GM19239 (cell line): ENCODE results near the gene ITPR1.
A peak's percentile ranks its signal among the peaks of the same experiment; 100 is the strongest.
"Not testable (repeated sequence)": the region's sequence is repeated elsewhere in the genome, so short reads cannot be mapped to it uniquely, and the experiment has no call there.

Source experiments
- DNase-seq: peaks from one replicate; pipeline ENCODE4 v3.0.0; 2011; ENCODE audit warnings: low spot score; ENCODE audit not compliant: insufficient read length
- FAIRE-seq: peaks from 2 replicates; lab custom pipeline; 2011; peaks lifted over from hg19 to GRCh38; lab: Jason Lieb, UNC

The ITPR1 gene

DNA sequence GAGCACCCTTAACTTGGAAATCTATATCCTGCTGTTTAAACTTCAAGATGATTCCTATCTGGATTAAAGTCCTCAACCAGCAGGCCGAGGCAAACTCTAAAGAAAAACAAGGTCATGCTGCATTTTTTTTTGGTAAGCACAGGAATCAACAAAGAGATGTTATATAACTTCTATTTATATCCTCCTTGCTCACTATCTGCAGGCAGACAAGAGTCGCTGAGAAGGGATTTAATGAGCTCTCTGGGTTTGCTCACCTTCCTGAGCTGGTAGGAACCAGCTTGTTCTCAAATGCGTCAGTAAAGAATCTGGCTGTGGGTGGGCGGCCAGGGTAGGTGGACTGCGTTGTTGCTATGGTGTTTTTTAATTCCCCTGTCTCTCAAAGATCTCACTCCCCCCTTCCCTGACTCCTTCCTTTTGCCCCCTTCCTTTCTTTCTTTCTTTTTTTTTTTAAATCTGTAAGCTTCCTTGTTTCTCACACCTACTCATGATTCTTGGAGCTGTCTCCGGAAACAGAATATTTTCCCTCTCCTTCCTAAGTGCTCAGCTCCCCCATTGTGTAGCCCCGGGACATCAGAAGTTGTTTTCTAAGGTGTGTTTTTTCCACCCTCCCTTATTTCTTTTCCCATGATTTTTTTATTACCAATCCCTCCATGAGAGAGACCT is 257.3 kb downstream of the ITPR1 start:
- DNase-seq = no peak
- FAIRE-seq = peak; percentile 8

DNA sequence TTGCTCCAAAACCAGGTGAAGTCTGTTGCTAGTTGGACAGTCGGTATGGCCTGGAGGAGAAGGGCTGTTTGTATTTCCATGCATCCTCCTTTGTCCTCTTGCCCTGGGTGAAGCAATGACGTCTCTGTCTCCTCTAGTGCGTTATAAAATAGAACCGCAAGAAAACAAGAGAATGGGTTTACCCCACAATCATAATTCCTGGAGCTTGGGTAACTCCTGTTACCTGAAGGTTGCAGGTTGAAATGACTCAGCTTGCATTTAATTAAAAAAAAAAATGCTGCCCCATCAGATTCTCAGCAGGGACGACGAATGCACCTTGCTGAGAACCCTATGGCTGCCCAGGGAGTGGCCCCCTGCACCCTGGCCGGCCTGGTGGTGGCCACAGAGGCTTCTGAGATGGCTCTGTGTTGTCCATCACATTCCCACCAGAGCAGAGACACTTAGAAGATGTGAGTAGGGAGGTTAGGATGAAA is 257.9 kb downstream of the ITPR1 start:
- no peak for DNase-seq
- FAIRE-seq = no peak

DNA sequence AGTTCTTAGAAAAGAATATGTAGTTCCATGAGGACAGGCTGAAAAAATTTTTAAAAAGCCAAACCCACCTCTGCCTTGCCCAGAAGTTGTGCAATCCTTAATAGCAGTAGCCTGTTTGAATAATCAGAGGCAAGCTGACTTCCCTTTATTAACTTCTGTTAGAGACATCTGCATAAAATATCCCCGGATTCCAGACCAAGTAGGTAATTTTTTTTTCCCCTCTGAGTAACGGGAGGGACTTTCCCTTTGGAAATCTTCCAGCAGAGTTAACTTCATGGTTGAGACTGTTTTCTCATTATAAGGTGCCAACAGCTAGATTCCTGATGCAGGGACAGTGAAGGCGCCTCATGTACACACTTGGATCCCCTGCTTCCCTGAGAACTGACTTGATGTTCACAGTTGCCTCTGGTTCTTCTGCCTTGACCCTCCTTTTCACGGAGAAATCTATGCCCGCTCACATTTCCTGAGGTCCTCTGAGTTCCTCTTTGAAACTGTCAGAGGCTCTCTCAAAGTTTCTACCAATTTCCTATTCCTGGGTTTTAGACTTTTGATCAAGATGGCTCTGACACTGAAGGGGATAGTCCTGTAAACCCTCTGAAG is 258.5 kb downstream of the ITPR1 start:
- FAIRE-seq (no peak), DNase-seq (no peak)

DNA sequence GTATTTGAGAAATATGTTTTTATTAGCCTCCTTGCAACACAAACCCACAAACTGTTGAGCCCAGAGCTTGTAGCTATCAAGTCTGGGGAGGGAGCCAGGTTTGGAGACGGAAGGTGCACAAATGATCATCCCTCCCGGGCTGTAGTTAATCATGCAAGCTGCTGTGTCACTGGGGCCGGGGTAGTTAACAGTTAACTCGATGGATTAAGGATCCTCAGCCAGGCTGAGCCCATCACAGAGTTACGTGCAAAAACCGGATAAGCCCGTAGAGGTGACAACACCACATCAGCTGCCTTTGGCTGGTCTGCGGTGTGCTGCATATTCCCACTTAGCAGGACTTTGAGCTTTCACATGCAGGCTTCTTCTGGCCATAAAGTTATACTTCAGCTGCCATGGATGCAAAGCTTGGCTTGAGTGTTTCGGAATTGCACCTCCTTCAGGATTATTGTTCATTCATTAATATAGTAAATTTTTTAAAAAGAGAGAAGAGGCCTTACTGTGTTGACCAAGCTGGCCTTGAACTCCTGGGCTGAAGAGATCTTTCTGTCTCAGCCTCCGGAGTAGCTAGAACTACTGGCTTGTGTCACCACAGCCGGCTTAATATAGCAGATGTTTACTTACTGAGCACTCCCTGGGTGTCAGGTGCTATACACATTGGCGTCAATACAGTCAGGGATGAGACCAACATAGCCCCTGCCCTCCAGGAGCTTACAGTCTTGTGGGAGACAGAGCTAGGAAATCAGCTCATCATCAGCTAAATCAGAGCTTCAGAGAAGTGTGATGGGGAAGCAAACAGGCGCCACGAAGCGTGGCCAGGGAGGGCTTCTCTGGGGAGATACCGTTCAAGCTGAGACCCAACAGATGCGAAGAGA is 259.3 kb downstream of the ITPR1 start:
- FAIRE-seq (peak; percentile 87), DNase-seq (no peak)

DNA sequence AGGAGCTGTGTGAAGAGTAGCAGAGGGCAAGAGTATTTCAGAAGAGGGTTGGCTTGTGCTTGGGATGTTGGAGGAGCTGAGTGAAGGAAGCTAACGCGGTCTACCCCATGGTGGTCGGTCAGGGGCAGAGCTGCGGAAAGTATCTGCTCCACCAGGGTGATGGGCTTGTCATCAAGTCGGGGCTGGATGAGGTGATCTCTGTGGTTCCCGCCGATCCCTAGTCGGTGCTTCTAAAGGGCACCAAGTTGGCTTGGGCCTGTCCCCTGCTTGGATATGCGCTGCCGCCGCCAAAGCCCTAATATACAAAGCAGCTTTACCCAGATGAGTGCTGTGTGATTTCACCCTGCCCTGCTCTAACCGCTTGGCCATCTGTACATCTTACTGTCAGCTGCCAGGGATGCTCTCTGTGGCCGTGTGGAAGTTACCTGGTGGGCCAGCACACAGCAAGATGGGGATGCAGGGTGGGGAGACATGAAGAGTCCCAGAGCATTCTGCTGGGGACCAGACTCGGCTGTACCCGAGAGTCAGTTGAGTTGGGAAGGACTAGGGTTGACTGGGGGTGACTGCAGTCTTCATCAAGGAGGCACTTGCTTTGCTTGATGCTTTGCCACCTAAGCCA is 260.0 kb downstream of the ITPR1 start:
- FAIRE-seq (peak; percentile 49), DNase-seq (no peak)

DNA sequence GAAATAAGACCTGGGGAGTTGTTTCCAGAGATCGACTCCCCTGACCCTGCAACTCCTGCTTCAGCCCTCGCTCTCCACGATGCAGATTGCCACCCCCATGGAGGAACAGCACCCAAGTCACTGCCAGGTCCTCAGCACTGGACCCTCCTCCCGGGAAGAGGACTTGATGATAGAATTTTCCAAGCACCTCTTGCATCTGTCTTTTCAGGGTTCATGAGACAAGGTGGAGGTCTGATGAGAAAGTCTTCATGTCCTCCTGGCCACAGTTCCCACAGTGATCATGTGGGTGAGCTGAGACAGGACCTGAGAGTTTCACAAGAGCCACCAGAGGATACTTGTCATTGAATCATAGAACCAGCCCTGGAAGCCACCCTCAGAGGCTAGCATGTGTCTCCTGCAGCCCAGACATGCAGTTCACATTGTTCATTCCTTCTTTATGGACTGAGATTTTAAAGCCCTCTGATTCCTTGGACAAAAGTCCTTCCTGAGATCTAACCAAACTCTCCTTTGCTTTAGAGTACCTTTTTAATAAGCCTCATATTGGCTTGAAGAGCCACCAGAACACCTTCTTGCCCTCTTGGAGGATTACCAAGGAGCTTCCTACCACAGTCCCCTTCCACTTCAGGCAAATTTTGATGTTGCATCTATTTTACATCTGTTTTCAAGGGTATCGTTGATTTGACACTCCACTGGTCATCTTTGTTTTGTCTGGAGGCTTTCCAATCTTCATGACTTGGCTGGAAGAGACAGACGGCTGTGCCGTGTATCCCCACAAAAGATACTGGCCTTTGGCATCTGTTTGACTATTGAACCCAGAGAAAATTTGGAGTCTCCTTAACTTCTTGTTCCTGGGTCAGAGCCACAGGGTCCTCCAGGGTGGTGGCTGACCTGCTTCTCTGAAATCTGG is 261.3 kb downstream of the ITPR1 start:
- peak; percentile 53 for DNase-seq
- peak; percentile 90 for FAIRE-seq

DNA sequence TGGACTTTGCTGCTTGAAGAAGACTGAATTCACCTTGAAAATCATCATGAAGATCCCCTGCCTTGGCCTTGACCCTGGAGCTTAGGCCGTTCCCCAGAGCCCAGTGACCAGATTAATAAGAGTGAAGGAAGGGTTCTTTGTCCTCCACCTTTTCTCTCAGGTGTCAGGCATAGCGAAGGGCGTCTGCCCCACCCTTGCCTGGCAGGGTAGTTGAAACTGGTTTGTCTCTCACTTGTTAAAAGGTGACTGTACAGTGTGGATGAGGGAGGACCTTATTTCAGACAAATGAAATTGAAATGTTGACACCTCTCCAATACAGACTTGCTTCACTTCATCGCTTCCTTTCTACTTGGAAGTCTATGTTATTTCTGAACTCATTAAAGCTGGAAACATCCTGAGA is 262.4 kb downstream of the ITPR1 start:
- no peak for FAIRE-seq
- no peak for DNase-seq

DNA sequence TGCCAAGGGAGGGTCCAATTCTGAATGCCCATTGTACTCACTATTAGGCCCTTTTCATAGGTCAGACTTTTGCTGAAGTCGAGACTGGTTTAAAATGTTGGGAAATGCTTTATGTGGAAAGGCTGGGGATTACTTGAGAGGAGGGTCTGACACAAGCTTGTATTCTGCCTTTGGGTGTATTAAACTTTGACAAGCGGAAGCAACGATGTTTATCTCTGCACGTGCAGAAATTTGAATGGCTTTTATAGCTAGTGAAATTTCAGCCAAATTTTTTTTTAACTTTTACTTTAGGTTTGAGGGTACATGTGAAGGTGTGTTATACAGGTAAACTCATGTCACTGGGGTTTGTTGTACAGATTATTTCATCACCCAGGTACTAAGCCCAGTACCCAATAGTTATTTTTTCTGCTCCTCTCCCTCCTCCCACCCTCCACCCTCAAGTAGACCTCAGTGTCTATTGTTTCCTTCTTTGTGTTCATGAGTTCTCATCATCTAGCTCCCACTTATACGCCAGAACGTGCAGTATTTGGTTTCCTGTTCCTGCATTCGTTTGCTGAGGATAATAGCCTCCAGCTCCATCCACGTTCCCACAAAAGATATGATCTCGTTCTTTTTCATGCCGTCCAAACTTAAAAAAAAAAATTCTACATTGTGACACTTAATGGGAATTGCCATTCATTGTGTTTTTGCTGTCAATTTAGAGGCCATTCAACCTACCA is 263.1 kb downstream of the ITPR1 start:
- FAIRE-seq (no peak), DNase-seq (no peak)

DNA sequence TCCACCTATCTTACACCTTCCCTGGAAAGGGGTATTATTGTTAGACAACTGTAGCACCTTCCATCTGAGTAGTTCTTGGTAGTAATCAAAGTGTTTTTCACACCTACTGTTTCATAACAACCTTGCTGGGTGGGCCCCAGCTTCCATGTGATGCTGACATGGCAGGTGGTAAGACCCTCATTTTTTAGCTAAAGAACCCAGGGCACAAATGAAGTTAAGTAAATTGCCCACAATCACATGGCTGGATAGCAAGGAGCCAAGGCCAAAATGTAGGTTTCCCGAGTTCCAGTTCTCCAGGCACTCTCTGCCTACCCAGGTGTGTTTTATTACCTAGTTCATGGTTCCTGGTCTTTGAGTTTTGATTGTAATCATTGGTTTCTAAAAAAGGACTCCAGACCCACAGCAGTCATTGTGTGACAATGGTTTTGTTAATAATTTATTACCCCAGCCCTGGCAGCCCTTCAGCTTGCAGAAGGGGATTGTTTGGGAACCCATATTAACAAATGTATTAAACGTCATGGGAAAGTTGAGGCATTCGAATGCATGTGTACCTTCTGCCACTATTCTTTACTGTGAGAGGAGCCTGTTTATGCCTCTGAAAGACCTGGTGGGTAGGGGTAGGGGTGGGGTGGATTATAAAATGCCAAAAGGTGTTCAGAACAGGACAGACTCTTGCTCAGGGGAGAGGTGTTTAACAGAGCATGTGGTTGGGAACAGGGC is 263.9 kb downstream of the ITPR1 start:
- peak; percentile 84 for FAIRE-seq
- DNase-seq = no peak

DNA sequence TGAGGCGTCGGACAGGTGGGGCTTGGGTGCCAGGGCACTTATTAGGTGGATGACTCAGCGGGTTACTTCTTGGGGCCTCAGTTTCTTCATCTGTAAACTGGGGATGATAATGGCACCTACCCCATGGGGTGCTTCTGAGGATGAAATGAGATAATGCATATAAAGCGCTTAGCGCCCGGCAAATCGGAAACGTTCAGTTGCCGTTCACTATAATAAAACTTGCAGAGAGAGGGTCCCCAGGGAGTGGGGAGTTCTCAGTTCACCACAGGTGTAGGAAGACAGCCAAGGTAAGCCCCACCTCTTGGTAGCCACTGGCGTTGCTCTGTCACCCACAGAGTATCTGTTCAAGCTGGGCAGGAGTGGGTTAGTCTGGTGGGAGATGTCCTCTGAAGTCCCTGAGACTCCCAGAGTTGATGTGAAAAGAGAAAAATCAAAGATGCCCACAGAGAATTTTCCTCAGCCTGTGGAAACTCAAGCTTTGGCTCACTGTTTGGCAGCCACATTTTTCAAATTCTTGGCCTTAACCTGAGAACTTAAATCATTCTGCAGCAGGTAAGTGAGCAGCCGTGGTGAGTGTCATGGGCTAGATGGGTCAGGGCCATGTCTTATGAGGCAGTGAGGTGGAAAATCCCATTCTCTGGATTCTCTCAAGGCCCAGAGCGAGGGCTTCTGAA is 264.6 kb downstream of the ITPR1 start:
- FAIRE-seq (peak; percentile 14), DNase-seq (no peak)

DNA sequence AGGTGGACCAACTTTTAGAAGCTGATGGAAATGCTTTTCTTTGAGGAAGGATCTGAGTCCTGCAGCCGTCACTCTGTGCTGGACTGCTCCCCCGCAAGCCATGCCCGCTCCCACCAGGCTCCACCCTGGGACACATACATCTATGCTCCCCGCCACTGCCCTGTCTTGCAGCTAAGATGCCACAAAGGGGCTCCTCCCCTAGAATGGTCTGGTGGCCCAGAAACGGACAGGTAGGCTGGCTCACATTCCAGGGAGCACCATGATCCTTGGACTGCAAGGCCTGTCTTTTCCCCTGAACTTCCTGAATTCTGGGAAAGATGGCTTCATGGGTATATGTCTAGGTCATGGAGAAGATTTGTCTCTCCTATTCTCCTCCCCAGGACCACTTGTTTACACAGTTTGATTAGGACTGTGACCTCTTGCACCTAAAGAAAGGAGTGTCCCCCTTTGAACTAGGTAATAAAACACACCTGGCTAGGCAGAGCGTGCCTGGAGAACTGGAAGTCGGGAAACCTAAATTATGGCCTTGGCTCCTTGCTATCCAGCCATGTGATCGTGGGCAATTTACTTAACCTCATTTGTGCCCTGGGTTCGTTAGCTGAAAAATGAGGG is 265.2 kb downstream of the ITPR1 start:
- FAIRE-seq (no peak), DNase-seq (no peak)

DNA sequence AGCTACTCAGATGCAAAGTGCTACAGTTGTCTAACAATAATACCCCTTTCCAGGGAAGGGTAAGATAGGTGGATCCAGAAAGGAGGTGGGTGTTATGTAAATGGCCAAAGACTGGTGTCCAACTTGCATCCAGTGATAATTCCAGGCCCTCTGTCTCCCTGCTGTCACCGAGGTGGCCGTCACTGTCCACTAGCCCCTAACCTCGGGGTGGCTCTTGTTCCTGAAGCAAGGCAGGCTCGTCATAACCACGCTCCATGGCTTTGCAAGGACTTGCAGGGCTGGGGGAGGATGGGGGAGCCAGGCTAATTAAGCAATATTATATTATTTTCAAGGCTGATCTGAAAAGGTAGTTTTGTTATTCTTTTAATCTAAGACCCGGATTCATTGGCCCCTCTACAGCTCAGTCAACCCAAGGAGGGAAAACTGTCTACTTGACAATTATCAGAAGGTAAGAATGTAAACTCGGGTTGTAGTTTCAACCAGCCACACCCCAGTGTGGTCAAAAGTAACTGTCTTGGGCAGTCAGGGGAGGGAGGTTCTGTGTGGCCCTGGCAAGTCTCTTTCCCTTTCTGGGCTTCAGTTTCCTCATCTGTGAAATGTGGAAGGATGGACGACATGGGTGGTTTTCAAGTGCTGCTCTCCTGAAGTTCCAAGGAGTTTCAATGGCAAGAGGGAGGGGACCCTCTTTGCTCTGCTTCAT is 266.0 kb downstream of the ITPR1 start:
- DNase-seq (no peak), FAIRE-seq (peak; percentile 77)

DNA sequence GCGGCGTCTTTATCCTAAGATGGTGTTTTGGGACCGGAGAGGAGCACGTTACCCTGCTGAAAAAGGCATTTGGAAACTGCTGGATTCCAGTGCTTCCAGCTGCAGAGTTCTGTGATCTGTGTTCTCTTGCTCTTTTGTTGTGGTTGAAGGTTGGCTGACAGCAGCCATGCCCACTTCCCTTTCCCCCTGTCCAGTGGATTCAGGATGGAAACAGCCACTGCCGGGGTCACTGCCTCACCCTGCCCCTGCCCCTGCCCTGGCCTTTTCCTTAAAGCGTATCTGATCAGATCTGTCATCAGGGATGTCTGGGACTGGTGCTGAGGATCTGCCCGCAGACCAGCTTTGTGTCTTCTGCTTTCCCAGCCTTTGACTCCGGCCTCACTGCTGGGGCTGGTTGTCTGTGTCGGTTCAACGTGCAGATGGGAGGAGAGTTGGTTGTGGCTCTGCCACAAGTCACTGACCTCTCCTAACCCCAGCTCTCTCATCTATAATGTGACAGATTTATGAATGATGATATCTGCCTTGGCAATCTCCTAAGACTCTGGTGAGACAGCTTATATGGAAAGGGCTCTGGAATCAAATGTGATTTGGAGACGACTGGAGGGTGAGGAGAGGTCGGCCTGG is 266.7 kb downstream of the ITPR1 start:
- no peak for DNase-seq
- no peak for FAIRE-seq

DNA sequence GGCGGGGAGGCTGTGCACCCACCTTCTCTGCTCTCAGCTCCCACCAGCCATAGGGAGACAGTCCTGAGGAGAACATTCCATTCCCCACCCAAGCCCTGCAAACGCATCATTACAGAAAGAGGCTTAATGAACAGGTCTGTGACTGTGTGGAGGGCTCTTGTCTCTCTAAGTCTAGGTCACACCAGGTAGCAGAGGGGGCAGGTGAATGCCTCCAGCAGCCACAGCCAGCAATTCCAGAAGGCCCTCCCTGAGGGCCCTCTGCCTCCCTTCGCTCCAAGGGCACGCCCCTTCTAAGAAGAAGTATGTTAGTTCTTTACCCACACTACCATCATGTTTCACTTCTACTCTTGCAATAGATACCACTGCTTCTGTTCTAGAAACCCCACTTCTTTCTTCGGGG is 268.6 kb downstream of the ITPR1 start:
- FAIRE-seq = no peak

DNA sequence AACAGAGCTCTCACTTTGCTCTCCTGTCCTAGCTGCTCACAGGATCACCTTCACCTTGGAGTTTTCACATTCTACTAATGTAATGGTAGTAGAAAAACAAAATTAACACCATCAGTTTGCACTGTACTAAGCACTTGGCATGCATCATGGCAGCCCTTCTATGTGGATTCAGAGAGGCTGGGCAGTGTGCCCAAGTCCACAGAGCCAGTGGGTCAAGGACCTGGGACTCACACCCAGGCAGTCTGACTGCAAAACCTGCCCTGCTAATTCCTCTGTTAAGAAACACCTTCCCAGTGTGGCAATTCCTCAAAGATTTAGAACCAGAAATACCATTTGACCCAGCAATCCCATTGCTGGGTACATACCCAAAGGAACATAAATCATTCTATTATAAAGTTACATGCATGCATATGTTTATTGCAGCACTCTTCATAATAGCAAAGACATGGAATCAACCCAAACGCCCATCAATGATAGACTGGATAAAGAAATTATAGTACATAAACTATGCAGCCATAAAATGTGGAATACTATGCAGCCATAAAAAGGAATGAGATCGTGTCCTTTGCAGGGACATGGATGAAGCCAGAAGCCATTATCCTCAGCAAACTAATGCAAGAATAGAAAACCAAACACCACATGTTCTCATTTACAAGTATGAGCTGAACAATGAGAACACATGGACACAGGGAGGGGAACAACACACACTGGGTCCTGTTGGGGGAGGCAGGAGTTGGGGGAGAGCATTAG is 269.5 kb downstream of the ITPR1 start:
- FAIRE-seq = not testable (repeated sequence)

More for the DNA sequence above, 268.6 kb downstream of the ITPR1 start:
- no peak for DNase-seq

More for the DNA sequence above, 269.5 kb downstream of the ITPR1 start:
- not testable (repeated sequence) for DNase-seq
